H9 (cell line): ENCODE data around the gene ARID3C. TPM values are rescaled to one million over a fixed set of nuclear protein-coding genes. Genes with fewer than 3 reads are reported as not detected.

ENCODE experiments used
- DNase-seq: peaks from one replicate; pipeline ENCODE4 v3.0.0-alpha.2; 2017
- H2AFZ ChIP-seq: one replicate; pipeline ENCODE4 v1.6.1; 2013; ENCODE audit warnings: mild to moderate bottlenecking, low read length, control low read depth, moderate library complexity
- H2AK5ac ChIP-seq: 2 replicates; pipeline ENCODE4 v1.6.1; 2013; ENCODE audit warnings: low read length, control low read depth, mixed read lengths; ENCODE audit not compliant: insufficient read length
- H2BK120ac ChIP-seq: one replicate; pipeline ENCODE4 v1.6.1; 2013; ENCODE audit warnings: low read depth, mild to moderate bottlenecking, low read length, control low read depth, inconsistent platforms; ENCODE audit not compliant: poor library complexity, severe bottlenecking
- H2BK12ac ChIP-seq: 2 replicates; pipeline ENCODE4 v1.6.1; 2013; ENCODE audit warnings: low read length, control low read depth, mixed read lengths, low read depth; ENCODE audit not compliant: insufficient read length
- H2BK15ac ChIP-seq: 2 replicates; pipeline ENCODE4 v1.6.1; 2013; ENCODE audit warnings: low read depth, low read length, control low read depth
- H2BK20ac ChIP-seq: one replicate; pipeline ENCODE4 v1.6.1; 2013; ENCODE audit warnings: low read depth, mild to moderate bottlenecking, low read length, control low read depth, inconsistent platforms; ENCODE audit not compliant: poor library complexity, severe bottlenecking
- H2BK5ac ChIP-seq: 2 replicates; pipeline ENCODE4 v1.6.1; 2013; ENCODE audit warnings: low read length, control low read depth, mixed read lengths; ENCODE audit not compliant: insufficient read length
- H3K14ac ChIP-seq: 2 replicates; pipeline ENCODE4 v1.6.1; 2013; ENCODE audit warnings: low read length, control low read depth; ENCODE audit not compliant: insufficient read depth
- H3K18ac ChIP-seq: 2 replicates; pipeline ENCODE4 v1.6.1; 2013; ENCODE audit warnings: low read depth, mild to moderate bottlenecking, mixed read lengths, low read length, control low read depth; ENCODE audit not compliant: insufficient read length
- H3K23ac ChIP-seq: 2 replicates; pipeline ENCODE4 v1.6.1; 2013; ENCODE audit warnings: low read length, control low read depth, mixed read lengths, low read depth; ENCODE audit not compliant: insufficient read length
- H3K23me2 ChIP-seq: 2 replicates; pipeline ENCODE4 v1.6.1; 2013; ENCODE audit warnings: low read depth, mild to moderate bottlenecking, mixed read lengths, low read length, control low read depth; ENCODE audit not compliant: insufficient read length, poor library complexity, severe bottlenecking
- H3K27ac ChIP-seq: 2 replicates; pipeline ENCODE4 v1.5.1; 2013; ENCODE audit warnings: low read length, control low read depth, mixed read lengths, low read depth; ENCODE audit not compliant: insufficient read length
- H3K27me3 ChIP-seq: 2 replicates; pipeline ENCODE4 v1.6.1; 2013; ENCODE audit warnings: low read length, control low read depth, inconsistent platforms; ENCODE audit not compliant: insufficient read depth
- H3K4ac ChIP-seq: 2 replicates; pipeline ENCODE4 v1.6.1; 2013; ENCODE audit warnings: low read depth, mild to moderate bottlenecking, control low read depth, inconsistent platforms, low read length, moderate library complexity
- H3K4me1 ChIP-seq: 2 replicates; pipeline ENCODE4 v1.6.1; 2013; ENCODE audit warnings: low read length, control low read depth, inconsistent platforms; ENCODE audit not compliant: insufficient read depth
- H3K4me2 ChIP-seq: 2 replicates; pipeline ENCODE4 v1.6.1; 2013; ENCODE audit warnings: low read length, control low read depth, mixed read lengths; ENCODE audit not compliant: insufficient read length, insufficient read depth
- H3K56ac ChIP-seq: 2 replicates; pipeline ENCODE4 v1.6.1; 2013; ENCODE audit warnings: low read depth, mild to moderate bottlenecking, mixed read lengths, low read length, control low read depth; ENCODE audit not compliant: insufficient read length
- H3K79me1 ChIP-seq: 2 replicates; pipeline ENCODE4 v1.6.1; 2013; ENCODE audit warnings: low read depth, mild to moderate bottlenecking, moderate library complexity, low read length, control low read depth, inconsistent platforms; ENCODE audit not compliant: insufficient read depth, poor library complexity, severe bottlenecking
- H3K79me2 ChIP-seq: 2 replicates; pipeline ENCODE4 v1.6.1; 2013; ENCODE audit warnings: low read length, control low read depth, inconsistent platforms; ENCODE audit not compliant: insufficient read depth
- H3K9ac ChIP-seq: 2 replicates; pipeline ENCODE4 v1.6.1; 2013; ENCODE audit warnings: low read length, control low read depth, mixed read lengths; ENCODE audit not compliant: insufficient read length; ENCODE audit errors: extremely low read depth
- H3K9me3 ChIP-seq: one replicate; pipeline ENCODE4 v1.6.1; 2013; ENCODE audit warnings: low read depth, low read length, inconsistent platforms; ENCODE audit not compliant: control insufficient read depth
- H3T11ph ChIP-seq: one replicate; pipeline ENCODE4 v1.6.1; 2013; ENCODE audit warnings: mild to moderate bottlenecking, low read length, control low read depth, inconsistent platforms
- H4K20me1 ChIP-seq: one replicate; pipeline ENCODE4 v1.6.1; 2013; ENCODE audit not compliant: control insufficient read depth, insufficient read length, insufficient read depth
- H4K5ac ChIP-seq: 2 replicates; pipeline ENCODE4 v1.6.1; 2013; ENCODE audit warnings: low read depth, mild to moderate bottlenecking, mixed read lengths, low read length, control low read depth; ENCODE audit not compliant: insufficient read length
- H4K8ac ChIP-seq: replicated peaks from 2 replicates; pipeline ENCODE4 v1.6.1; 2013; ENCODE audit warnings: low read length, control low read depth, mixed read lengths, low read depth; ENCODE audit not compliant: insufficient read length
- H4K91ac ChIP-seq: 2 replicates; pipeline ENCODE4 v1.6.1; 2013; ENCODE audit warnings: low read depth, mild to moderate bottlenecking, moderate library complexity, mixed read lengths, low read length, control low read depth; ENCODE audit not compliant: insufficient read length
- H3K27ac Mint-ChIP-seq, 3 experiments: 2 replicates in 2 of 3; 3 replicates in 1 of 3; pipeline ENCODE4 v1.8.0; 2020 to 2021; ENCODE audit warnings: mixed read lengths in 3 of 3, mild to moderate bottlenecking in 1 of 3, moderate library complexity in 1 of 3
- H3K27me3 Mint-ChIP-seq: 2 replicates; pipeline ENCODE4 v1.8.0; 2021; ENCODE audit warnings: low read depth, mild to moderate bottlenecking, moderate library complexity, mixed read lengths
- H3K36me3 Mint-ChIP-seq, 3 experiments: 2 replicates in 2 of 3; 3 replicates in 1 of 3; pipeline ENCODE4 v1.8.0; 2020 to 2021; ENCODE audit warnings: low read depth in 3 of 3, mixed read lengths in 3 of 3; ENCODE audit not compliant: insufficient read depth in 1 of 3
- H3K4me1 Mint-ChIP-seq, 2 experiments: 2 replicates each; pipeline ENCODE4 v1.8.0; 2020; ENCODE audit warnings: mixed read lengths in 2 of 2
- H3K4me3 Mint-ChIP-seq, 2 experiments: 2 replicates in 1 of 2; 3 replicates in 1 of 2; pipeline ENCODE4 v1.8.0; 2020 to 2021; ENCODE audit warnings: mild to moderate bottlenecking in 2 of 2, mixed read lengths in 2 of 2, moderate library complexity in 1 of 2
- H3K9me3 Mint-ChIP-seq, 2 experiments: 2 replicates in 1 of 2; 3 replicates in 1 of 2; pipeline ENCODE4 v1.8.0; 2020; ENCODE audit warnings: mild to moderate bottlenecking in 2 of 2, mixed read lengths in 2 of 2, moderate library complexity in 1 of 2
- WGBS: extraction: QIAGEN DNeasy Blood & Tissue Kit; methylation state at CpG from one replicate; pipeline ENCODE4 v1.1.7; 2013; ENCODE audit warnings: missing lambda C conversion rate, low lambda C conversion rate, mixed read lengths; ENCODE audit not compliant: insufficient read length; ENCODE audit errors: extremely low coverage; 5-methylcytosine and 5-hydroxymethylcytosine counted together
- total RNA-seq: library from RNA; stranded (reverse); gene quantifications from 2 replicates; pipeline ENCODE4 v1.2.1, GENCODE V29; 2021
- TF ChIP-seq, protein P1 (sequence below): fragments of 200-600 bp; sonication (generic); conservative IDR thresholded peaks from 3 replicates; pipeline ENCODE4 v1.8.0; 2021; ENCODE audit warnings: antibody characterized with exemption, mild to moderate bottlenecking

Gene ARID3C
- total RNA-seq, 1 experiment from 2014 or later: not detected

- H3K79me1 ChIP-seq: no peaks in the 10 kb centered on the region
- Mint-ChIP-seq H3K4me3 (peak overlapping the region; percentile 46 to 71; a peak in 4 of 5 replicates), H3K9me3 (no peaks in the 10 kb centered on the region), H3K36me3 (peaks cover 13 to 26% (median 23%) of the 10 kb centered on the region in 3 experiments; a peak in 5 of 7 replicates), H3K27ac (peak overlapping the region in 1 of 3 experiments; percentile 46; a peak in 3 of 7 replicates), H3K27me3 (peaks cover 5% of the 10 kb centered on the region), H3K4me1 (peaks cover 34 to 46% of the 10 kb centered on the region in 2 experiments)
- no peak overlapping the region for H3T11ph ChIP-seq
- no peak overlapping the region for H2BK5ac ChIP-seq
- H3K23me2 ChIP-seq: peaks cover 9% of the 10 kb centered on the region
- H3K4ac ChIP-seq: no peak overlapping the region
- H3K9me3 ChIP-seq: no peaks in the 10 kb centered on the region
- peaks cover 7% of the 10 kb centered on the region; the same call in 1 of the 2 replicates for H3K4me1 ChIP-seq
- no peak for DNase-seq
- H3K56ac ChIP-seq: no peak overlapping the region
- H4K91ac ChIP-seq: no peak overlapping the region
- H2BK120ac ChIP-seq: no peak overlapping the region
- H2BK12ac ChIP-seq: no peak overlapping the region
- no peak overlapping the region for H3K18ac ChIP-seq
- no peak overlapping the region for H3K9ac ChIP-seq
- H3K23ac ChIP-seq: no peak overlapping the region
- peak overlapping the region; percentile 63 for H3K4me2 ChIP-seq
- H2AFZ ChIP-seq: no peak overlapping the region
- no CpG with 5 or more reads among the region's 5 CpGs for WGBS
- no peaks in the 10 kb centered on the region; the same call in 1 of the 2 replicates for H3K79me2 ChIP-seq
- H3K14ac ChIP-seq: no peak overlapping the region
- H2BK20ac ChIP-seq: no peak overlapping the region
- no peak overlapping the region for H4K8ac ChIP-seq
- H3K27ac ChIP-seq: no peak overlapping the region
- no peaks in the 10 kb centered on the region for H3K27me3 ChIP-seq
- peaks cover 3% of the 10 kb centered on the region for H4K20me1 ChIP-seq
- no peak overlapping the region for H2BK15ac ChIP-seq
- TF ChIP-seq, protein P1, sequence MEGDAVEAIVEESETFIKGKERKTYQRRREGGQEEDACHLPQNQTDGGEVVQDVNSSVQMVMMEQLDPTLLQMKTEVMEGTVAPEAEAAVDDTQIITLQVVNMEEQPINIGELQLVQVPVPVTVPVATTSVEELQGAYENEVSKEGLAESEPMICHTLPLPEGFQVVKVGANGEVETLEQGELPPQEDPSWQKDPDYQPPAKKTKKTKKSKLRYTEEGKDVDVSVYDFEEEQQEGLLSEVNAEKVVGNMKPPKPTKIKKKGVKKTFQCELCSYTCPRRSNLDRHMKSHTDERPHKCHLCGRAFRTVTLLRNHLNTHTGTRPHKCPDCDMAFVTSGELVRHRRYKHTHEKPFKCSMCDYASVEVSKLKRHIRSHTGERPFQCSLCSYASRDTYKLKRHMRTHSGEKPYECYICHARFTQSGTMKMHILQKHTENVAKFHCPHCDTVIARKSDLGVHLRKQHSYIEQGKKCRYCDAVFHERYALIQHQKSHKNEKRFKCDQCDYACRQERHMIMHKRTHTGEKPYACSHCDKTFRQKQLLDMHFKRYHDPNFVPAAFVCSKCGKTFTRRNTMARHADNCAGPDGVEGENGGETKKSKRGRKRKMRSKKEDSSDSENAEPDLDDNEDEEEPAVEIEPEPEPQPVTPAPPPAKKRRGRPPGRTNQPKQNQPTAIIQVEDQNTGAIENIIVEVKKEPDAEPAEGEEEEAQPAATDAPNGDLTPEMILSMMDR: no peak
- H2AK5ac ChIP-seq: no peak overlapping the region
- no peak overlapping the region for H4K5ac ChIP-seq
These were observed 23.7 kb upstream of the ARID3C start for GRCh38 chr9:34652602-34653000.
